H1 (cell line): Measurements from ENCODE around the gene RO60.

ENCODE experiments used
- BACH1 ChIP-seq: IDR thresholded peaks from 2 replicates; pipeline ENCODE4 v1.6.1; 2012; ENCODE audit warnings: low read length, improper control_type of control experiment
- CTCF ChIP-seq, 3 experiments: IDR thresholded peaks; 1 replicate in 2 of 3; 2 replicates in 1 of 3; pipeline versions ENCODE4 v1.5.1 to v1.6.1; 2011; ENCODE audit warnings: low read length in 3 of 3, mild to moderate bottlenecking in 3 of 3, inconsistent platforms in 2 of 3, low read depth in 1 of 3, moderate library complexity in 1 of 3; ENCODE audit not compliant: insufficient read depth in 1 of 3; ENCODE audit errors: control extremely low read depth in 1 of 3
- EGR1 ChIP-seq: IDR thresholded peaks from 2 replicates; pipeline ENCODE4 v1.6.1; 2011; ENCODE audit warnings: low read depth, low read length, borderline replicate concordance
- EP300 ChIP-seq, 2 experiments: IDR thresholded peaks; 1 replicate in 1 of 2; 2 replicates in 1 of 2; pipeline ENCODE4 v1.6.1; 2011 to 2012; ENCODE audit warnings: low read depth in 2 of 2, low read length in 2 of 2, mild to moderate bottlenecking in 2 of 2, borderline replicate concordance in 1 of 2, inconsistent platforms in 1 of 2, moderate library complexity in 1 of 2
- EZH2 ChIP-seq: fragments of 200-600 bp; sonication (generic); IDR thresholded peaks from 2 replicates; pipeline ENCODE4 v1.7.1; 2012; ENCODE audit warnings: low read depth, mild to moderate bottlenecking, moderate library complexity, low read length, inconsistent platforms; ENCODE audit not compliant: severe bottlenecking
- SIN3A ChIP-seq, 2 experiments: IDR thresholded peaks in 1 of 2; conservative IDR thresholded peaks in 1 of 2; 2 replicates each; pipeline ENCODE4 v1.6.1; 2011 to 2012; ENCODE audit warnings: low read length in 2 of 2, improper control_type of control experiment in 1 of 2, low read depth in 1 of 2, mild to moderate bottlenecking in 1 of 2

DNA sequence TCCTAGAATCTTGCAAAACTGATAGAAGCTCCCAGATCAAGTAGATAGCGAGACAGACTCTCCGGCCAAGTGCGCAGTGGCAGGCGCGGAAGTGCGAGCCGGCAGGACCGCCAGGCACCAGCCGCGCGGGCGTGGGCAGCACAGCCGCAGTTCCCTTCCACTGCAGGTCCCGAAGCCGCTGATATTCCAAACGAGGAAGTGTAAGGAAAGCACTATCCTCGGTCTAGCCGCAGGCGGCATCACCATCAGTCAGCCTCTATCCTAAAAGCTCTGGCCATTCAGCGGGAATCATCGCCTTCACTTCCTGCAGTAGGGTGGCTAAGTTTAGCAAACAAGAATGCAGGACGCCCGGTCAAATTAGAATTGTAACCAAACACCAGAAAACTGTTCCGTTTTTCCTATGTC is 45.1 kb downstream of the RO60 start:
- TF ChIP-seq BACH1 (no peak), CTCF (IDR thresholded peaks at IDR 0.05; ENCODE audit: control extremely low read depth in 1 of 3, insufficient read depth in 1 of 3, low read depth in 1 of 3, low read length in 3 of 3) (no peak), SIN3A (conservative IDR thresholded peaks at IDR 0.05 in 1 of 2, IDR thresholded peaks at IDR 0.05 in 1 of 2; ENCODE audit: low read depth in 1 of 2, low read length in 2 of 2) (0 out of 4 replicates have a peak, but pooled peaks of 1 of the 2 experiments have one; percentile 82), EZH2 (no peak), EP300 (IDR thresholded peaks at IDR 0.05; ENCODE audit: borderline replicate concordance in 1 of 2, low read depth in 2 of 2, low read length in 2 of 2) (no peak), EGR1 (no peak)
